Adrenal gland (tissue), 12 donors: Measurements from ENCODE around the gene CC2D2A. TPM values are rescaled to one million over a fixed set of nuclear protein-coding genes. Genes with fewer than 3 reads are reported as not detected.

Experiments used
- DNase-seq, 7 donors: peaks; one replicate each; pipeline ENCODE4 v3.0.0-alpha.2; 2019 to 2020
- H3K27ac ChIP-seq, 5 donors: fragments of 200-600 bp; sonication (generic) in 4 of 5; 1 replicate in 3 of 5; 2 replicates in 2 of 5; pipeline versions ENCODE4 v1.5.1 to v1.8.0; 2016 to 2020; ENCODE audit warnings: mild to moderate bottlenecking in 1 of 5
- H3K27me3 ChIP-seq: fragments of 200-600 bp; 2 replicates; pipeline ENCODE4 v1.8.0; 2021
- H3K36me3 ChIP-seq, 2 donors: fragments of 200-600 bp; replicated peaks in 1 of 2; 1 replicate in 1 of 2; 2 replicates in 1 of 2; pipeline versions ENCODE4 v1.5.1 to v1.8.0; 2018 to 2022
- H3K4me1 ChIP-seq, 2 donors: fragments of 200-600 bp; replicated peaks in 1 of 2; 1 replicate in 1 of 2; 2 replicates in 1 of 2; pipeline versions ENCODE4 v1.5.1 to v1.8.0; 2018 to 2021
- H3K4me3 ChIP-seq, 4 donors: fragments of 200-600 bp; sonication (generic) in 3 of 4; one replicate each; pipeline ENCODE4 v1.5.1; 2016 to 2018
- H3K9me3 ChIP-seq, 3 donors: fragments of 200-600 bp; sonication (generic) in 1 of 3; replicated peaks in 1 of 3; 1 replicate in 2 of 3; 2 replicates in 1 of 3; pipeline versions ENCODE4 v1.5.1 to v1.8.0; 2016 to 2021
- POLR2A ChIP-seq, 2 donors: fragments of 450-650 bp; IDR thresholded peaks; one replicate each; pipeline ENCODE4 v1.6.1; 2017; ENCODE audit warnings: antibody characterized with exemption in 2 of 2, mild to moderate bottlenecking in 2 of 2, moderate library complexity in 1 of 2
- WGBS, 4 donors: extraction: QIAGEN DNeasy Blood & Tissue Kit in 2 of 4; methylation state at CpG; one replicate each; pipeline versions ENCODE4 v1.1.5 to v1.1.7; 2013 to 2017; 5-methylcytosine and 5-hydroxymethylcytosine counted together
- intact Hi-C, 2 donors: fragments of 100-400 bp; cut with DNase I; formaldehyde crosslinking; loops; one replicate each; pipeline versions ENCODE4 v1.14.1 to v1.15.0; 2022 to 2023
- polyA plus RNA-seq, 3 donors: library from polyadenylated mRNA; stranded (reverse); fragments of 200-250 nt in 2 of 3; fragments of 350-450 nt in 1 of 3; fragmentation: Illumina TruSeq in 1 of 3; extraction: RNeasy Lipid Tissue Mini Kit (QIAGEN cat#74804) in 1 of 3; gene quantifications; one replicate each; pipeline ENCODE4 v1.2.3, GENCODE V29; 2013 to 2014
- total RNA-seq, 9 donors: library from RNA; depleted of rRNA in 4 of 9; stranded (reverse); fragments of >200 nt in 4 of 9; fragments of 120-200 nt in 1 of 9; fragmentation: NEBNext Ultra II Directional in 1 of 9; extraction: Animal tissue kit (Norgen Biotek cat#: 25700) in 1 of 9; gene quantifications; one replicate each; pipeline versions ENCODE4 v1.1.0 to v1.2.4, GENCODE V29; 2013 to 2023
- TF ChIP-seq, protein P1 (sequence below), 6 experiments: fragments of 450-650 bp in 4 of 6; fragments of 200-600 bp in 2 of 6; sonication (generic) in 1 of 6; IDR thresholded peaks; 1 replicate in 5 of 6; 2 replicates in 1 of 6; pipeline versions ENCODE4 v1.5.1 to v1.8.0; 2016 to 2021; ENCODE audit warnings: antibody characterized with exemption in 6 of 6, mild to moderate bottlenecking in 2 of 6, moderate library complexity in 1 of 6
- donor health status: healthy with polysubstance abuse.
- donor health status: Bipolar disorder and iron deficiency.
- donor health status: DM: yes; HTN: yes; CAD: no.
- donor health status: DM: no; HTN: no; CAD: no.
- donor health status: DM: no; HTN: no; CAD: no.
- donor health status: DM: yes; HTN: yes; CAD: no.

CC2D2A gene
- total and polyA plus RNA-seq, 12 donors: 14.4 to 52.3 (median 20.9) TPM

- DNase-seq: no peak
- no peaks in the 10 kb centered on the region for H3K36me3 ChIP-seq
- intact Hi-C loops: no loop called here
- H3K4me3 ChIP-seq: no peak overlapping the region
- H3K4me1 ChIP-seq: no peaks in the 10 kb centered on the region
- no peaks in the 10 kb centered on the region for H3K9me3 ChIP-seq
- no peak for TF ChIP-seq POLR2A (IDR thresholded peaks at IDR 0.05)
- TF ChIP-seq, protein P1, sequence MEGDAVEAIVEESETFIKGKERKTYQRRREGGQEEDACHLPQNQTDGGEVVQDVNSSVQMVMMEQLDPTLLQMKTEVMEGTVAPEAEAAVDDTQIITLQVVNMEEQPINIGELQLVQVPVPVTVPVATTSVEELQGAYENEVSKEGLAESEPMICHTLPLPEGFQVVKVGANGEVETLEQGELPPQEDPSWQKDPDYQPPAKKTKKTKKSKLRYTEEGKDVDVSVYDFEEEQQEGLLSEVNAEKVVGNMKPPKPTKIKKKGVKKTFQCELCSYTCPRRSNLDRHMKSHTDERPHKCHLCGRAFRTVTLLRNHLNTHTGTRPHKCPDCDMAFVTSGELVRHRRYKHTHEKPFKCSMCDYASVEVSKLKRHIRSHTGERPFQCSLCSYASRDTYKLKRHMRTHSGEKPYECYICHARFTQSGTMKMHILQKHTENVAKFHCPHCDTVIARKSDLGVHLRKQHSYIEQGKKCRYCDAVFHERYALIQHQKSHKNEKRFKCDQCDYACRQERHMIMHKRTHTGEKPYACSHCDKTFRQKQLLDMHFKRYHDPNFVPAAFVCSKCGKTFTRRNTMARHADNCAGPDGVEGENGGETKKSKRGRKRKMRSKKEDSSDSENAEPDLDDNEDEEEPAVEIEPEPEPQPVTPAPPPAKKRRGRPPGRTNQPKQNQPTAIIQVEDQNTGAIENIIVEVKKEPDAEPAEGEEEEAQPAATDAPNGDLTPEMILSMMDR (IDR thresholded peaks at IDR 0.05): no peak
- H3K27me3 ChIP-seq: no peaks in the 10 kb centered on the region
- no peak overlapping the region for H3K27ac ChIP-seq
Observed at GRCh38 chr4:15493411-15493810, 23.7 kb downstream of the CC2D2A start.

GRCh38 chr4:15495621-15496020 is 25.9 kb downstream of the CC2D2A start:
- intact Hi-C loops: no loop called here
- Histone ChIP-seq H3K36me3 (no peaks in the 10 kb centered on the region), H3K27ac (no peak overlapping the region), H3K4me3 (no peak overlapping the region), H3K27me3 (no peaks in the 10 kb centered on the region), H3K9me3 (no peaks in the 10 kb centered on the region), H3K4me1 (no peaks in the 10 kb centered on the region)
- no peak for DNase-seq
- no peak for TF ChIP-seq POLR2A (IDR thresholded peaks at IDR 0.05)
- TF ChIP-seq, protein P1 (IDR thresholded peaks at IDR 0.05): no peak
- 68 to 80% (median 73%) methylated on average over 1 of the region's 1 CpG for WGBS, 4 donors

DNA sequence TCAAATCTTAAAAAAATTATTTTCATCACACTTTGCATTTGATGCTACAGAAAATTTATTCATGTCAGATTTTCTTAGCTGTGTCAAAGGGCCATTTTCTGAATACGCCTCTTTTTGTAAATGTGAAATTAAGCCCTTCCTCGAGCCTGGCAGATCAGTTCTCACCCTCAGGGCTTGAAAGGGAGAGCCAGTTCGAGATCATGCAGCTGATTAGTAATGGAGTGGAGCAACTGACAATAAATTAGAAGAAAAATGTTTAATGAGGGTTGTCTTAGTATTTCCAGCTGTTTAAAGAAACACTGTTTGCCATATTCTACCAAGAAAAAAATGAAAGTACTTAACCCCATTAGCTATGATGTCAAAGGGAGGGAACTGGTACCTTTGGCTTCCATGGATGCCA is 28.7 kb downstream of the CC2D2A start:
- no peak for DNase-seq
- Histone ChIP-seq H3K27ac (no peak overlapping the region), H3K9me3 (no peaks in the 10 kb centered on the region), H3K4me1 (no peaks in the 10 kb centered on the region), H3K4me3 (no peak overlapping the region), H3K27me3 (no peaks in the 10 kb centered on the region), H3K36me3 (no peaks in the 10 kb centered on the region)
- no peak for TF ChIP-seq POLR2A (IDR thresholded peaks at IDR 0.05)
- TF ChIP-seq, protein P1 (IDR thresholded peaks at IDR 0.05): no peak
- WGBS, 4 donors: 78 to 88% (median 84%) methylated on average over 3 of the region's 3 CpGs
- intact Hi-C loops: no loop called here

GRCh38 chr4:15500701-15501100 is 31.0 kb downstream of the CC2D2A start:
- 90 to 96% (median 91%) methylated on average over 7 of the region's 7 CpGs for WGBS, 4 donors
- no peak overlapping the region for H3K27ac ChIP-seq
- H3K27me3 ChIP-seq: no peaks in the 10 kb centered on the region

More at GRCh38 chr4:15500701-15501100, 31.0 kb downstream of the CC2D2A start:
- no peak for DNase-seq
- TF ChIP-seq, protein P1 (IDR thresholded peaks at IDR 0.05): no peak
- TF ChIP-seq POLR2A (IDR thresholded peaks at IDR 0.05): no peak
- Histone ChIP-seq H3K4me3 (no peak overlapping the region), H3K9me3 (no peaks in the 10 kb centered on the region), H3K4me1 (no peaks in the 10 kb centered on the region), H3K36me3 (no peaks in the 10 kb centered on the region)
- intact Hi-C loops: no loop called here
